Pons (tissue), 1 donor: ENCODE results near the gene AP2M1.
A peak's percentile ranks its signal among the peaks of the same experiment; 100 is the strongest.
"Not testable (repeated sequence)": the region's sequence is repeated elsewhere in the genome, so short reads cannot be mapped to it uniquely, and the experiment has no call there.

Experiments
- DNase-seq: peaks from one replicate; pipeline ENCODE4 v3.0.0-alpha.2; 2016; ENCODE audit warnings: low spot score

AP2M1 gene

DNA sequence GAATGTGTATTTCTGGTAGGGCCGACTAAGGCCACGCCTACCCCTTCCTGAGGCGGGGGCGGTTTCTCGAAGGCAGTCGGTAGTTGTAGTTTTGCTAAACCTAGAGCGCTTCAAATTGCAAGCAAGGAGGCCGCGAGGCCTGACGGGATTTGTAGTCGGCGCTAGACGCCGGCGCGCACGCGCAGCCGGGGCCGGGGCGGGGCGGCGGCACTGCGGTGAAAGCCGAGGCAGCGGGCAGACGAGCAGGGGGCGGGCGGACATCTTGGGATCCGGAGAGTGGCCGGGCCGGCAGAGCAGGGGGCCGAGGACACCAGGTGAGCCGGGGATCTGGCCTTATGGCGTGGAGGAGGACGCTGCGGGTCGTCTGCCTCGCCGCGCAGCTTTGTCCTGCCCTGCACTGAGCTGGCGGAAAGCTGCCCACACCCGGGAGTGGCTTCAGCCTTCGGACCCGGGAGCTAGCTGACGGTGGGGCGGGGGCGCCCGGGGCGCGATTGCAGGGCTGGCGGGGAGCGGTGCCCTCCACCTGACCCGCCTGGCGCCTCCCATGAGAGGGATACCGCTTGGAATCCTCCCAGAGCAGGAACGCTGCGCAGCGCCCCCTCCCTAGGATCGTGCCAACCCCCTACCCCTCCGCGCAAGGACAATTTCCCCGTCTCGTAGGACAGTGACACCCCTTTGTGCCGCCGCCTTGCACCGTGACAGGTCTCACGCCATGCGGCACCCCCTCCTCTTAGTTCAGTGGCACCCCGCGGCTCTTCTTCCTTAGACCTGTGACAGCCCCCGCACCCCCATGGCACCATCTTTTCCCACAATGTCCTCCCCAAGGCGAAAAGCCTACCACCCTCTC is at the start of gene AP2M1:
Gene AP2M1 (plus strand): TSS at position 210 of the 847 bp plus-strand sequence. CDS start 2,139 bp downstream, outside the sequence.
- peak; percentile 99 for DNase-seq

DNA sequence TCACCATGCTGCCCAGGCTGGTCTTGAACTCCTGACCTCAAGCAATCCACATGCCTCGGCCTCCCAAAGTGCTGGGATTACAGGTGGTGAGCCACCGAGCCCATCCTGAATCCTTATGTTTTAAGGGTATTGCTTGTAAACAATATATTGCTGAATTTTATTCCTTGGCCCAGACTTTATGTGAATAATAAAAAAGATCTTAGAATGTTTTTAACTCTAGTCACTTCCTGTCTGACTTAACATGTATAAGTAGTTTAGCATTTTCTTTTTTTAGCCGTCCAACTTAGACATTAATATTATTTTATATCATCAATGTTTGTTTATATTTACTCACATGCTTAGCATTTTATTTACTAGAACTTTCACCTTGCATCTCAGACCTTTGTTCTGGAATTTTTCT is 48.6 kb upstream of the AP2M1 start:
- DNase-seq: no peak

DNA sequence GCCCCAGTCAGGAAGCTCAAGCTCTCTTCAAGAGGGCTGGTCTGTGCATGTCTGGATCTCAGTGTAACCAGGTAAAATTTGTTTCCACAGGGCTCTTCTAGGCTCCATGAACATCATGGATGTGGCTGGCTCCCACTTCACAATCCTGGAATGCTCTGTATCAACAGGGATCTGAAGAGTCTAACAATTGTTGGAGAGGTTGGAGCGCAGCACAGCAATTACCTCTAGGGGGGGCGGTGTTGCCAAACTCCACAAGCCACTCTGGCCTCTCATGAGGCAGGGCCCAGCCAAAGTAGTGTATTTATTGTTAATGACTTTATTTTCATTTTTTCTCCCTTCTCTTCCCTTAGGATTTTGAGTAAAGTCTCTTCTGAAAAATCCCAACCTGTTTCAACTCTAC is 45.6 kb upstream of the AP2M1 start:
- DNase-seq: no peak

DNA sequence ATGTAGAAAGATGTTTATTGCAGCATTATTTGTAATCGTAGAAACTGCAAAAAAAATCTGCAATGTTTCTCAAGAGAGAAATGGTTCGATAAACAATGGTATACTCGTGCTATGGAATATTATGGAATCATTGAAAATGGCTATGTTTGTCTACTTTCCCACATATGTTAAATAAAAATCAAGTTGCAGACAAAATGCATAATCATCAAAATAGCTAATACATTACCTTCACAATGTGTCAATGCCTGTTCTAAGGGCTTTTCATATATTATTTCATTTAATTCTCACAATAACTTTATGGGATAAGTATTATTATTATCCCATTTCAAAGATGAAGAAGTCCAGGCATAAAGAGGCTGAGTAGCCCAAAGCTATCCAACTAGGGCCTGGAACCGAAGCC is 41.7 kb upstream of the AP2M1 start:
- DNase-seq: no peak

DNA sequence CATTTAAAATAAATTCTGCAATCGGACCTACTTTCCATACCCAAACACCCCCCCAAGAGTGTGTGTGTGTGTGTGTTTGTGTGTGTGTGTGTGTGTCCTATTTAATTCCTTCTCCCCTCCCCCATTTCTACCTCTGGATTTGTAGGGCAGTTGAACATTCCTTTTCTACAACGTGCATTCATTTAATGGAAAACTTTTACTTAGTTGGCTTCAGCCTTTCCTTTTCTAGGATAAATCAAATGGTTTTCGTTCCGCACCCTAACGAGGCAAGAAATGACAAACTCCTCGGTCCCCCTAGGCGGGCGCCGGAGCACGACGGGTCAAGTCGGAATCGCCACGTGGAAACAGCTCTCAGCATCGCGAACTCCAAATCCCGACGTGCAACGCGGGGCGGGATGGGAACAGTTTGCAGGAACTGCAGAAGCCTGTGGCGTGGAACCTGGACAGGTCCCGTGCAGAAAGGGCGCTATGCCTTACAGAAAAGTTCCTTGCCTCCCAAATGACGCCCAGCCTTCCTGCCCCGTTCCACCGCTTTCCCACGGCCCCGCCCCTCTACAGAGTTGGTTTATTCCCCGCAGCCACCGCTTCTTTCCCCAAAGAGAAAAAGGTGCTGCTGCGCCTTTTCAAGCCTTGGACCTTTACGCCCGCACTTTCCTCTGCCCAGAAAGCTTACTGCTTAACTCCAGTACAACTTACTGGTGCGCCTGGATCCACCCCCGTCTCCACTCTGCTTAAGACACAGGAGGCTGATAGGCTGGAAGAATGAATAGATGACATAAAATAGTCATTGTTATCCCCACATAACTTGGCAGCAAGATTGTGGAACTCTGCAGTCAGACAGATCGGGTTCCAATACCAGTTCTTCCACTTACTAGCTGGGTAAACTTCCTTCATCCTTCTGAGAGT is 40.6 kb upstream of the AP2M1 start:
- peak; percentile 83 for DNase-seq

DNA sequence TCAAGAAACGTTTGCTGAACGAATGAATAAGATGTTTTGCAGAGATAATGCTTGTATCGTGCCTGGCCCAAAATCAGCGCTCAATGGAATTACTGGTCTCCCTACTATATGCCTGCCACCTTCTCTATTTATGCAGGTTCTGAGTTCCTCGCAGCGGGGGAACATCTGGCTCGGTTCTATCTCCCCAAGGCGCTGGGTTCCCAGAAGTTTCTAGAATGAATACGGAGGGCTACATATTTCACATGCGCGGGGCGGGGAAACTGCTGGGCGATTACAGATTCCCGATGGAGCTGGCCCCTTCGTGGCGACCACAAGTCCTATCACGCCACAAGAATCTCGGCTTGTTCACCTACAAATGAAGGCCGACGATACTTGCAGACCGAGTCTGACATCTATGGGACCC is 39.9 kb upstream of the AP2M1 start:
- peak; percentile 74 for DNase-seq

DNA sequence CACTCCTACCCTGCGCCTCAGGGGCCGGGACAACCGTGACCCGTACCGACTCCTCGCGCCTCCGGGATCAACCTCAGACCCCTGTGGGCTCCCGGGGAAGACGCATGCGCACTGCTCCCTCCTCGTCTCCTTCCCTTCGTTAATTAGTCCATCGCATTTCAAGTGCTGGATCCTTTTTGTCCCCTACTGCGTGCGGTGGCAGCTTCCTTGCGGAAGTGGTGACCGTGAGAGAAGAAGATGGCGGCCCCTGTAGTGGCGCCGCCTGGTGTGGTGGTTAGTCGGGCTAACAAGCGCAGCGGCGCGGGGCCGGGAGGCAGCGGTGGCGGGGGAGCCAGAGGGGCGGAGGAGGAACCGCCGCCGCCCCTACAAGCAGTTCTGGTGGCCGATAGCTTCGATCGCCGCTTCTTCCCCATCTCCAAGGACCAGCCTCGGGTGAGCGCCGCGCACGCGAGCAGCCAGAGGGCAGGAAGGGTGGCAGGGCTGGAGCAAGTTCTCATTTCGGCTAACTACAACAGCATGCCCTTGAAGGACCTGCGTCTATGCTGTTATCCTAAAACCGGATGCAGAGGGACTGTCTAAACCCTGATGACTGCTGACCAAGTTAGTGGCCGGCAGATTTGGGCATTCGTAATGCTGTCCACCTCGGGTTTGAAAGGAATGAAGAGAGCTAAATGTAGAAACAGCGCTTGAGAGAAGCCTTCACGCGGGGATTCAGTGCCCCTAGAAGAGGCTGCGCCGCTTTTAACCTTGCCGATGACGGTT is 39.3 kb upstream of the AP2M1 start, which contains the start of gene EIF2B5:
Gene EIF2B5 (plus strand): TSS at position 210 of the 762 bp plus-strand sequence. CDS start 28 bp downstream, at position 238.
- peak; percentile 97 for DNase-seq

DNA sequence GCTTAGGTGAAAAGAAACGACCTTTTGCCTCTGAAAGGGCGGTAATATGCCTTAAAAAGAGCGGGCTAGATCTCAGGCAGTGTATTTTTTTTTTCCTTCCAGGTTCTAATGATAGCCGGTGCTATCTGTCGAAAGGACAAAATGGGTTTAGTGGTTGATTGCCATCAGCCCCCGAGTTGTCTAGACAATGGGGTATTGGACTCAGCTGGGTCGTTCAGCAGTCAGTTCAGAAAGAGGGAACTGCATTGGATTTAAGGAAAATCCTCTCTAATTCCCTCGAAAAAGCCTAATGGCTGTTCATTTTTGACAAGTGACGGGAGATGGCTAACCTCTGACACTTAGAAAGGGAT is 38.8 kb upstream of the AP2M1 start:
- peak; percentile 25 for DNase-seq

DNA sequence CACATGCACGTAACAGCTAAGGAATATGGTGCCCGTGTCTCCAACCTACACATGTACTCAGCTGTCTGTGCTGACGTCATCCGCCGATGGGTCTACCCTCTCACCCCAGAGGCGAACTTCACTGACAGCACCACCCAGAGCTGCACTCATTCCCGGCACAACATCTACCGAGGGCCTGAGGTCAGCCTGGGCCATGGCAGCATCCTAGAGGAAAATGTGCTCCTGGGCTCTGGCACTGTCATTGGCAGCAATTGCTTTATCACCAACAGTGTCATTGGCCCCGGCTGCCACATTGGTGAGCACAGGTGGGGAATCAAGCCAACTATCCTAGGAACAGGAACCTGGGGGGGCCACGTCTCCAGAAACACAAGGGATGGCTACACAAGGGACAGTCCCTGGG is 34.2 kb upstream of the AP2M1 start:
- DNase-seq: no peak

DNA sequence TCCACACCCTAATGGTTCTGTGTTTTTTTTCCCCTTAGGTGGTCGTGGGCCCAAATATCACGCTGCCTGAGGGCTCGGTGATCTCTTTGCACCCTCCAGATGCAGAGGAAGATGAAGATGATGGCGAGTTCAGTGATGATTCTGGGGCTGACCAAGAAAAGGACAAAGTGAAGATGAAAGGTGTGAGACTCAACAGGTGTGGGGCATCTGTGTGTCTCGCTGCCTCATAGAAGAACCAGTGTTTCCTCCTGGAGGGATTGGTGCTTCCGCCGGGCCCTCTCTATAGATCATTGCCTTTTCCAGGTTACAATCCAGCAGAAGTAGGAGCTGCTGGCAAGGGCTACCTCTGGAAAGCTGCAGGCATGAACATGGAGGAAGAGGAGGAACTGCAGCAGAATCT is 32.5 kb upstream of the AP2M1 start:
- no peak for DNase-seq

DNA sequence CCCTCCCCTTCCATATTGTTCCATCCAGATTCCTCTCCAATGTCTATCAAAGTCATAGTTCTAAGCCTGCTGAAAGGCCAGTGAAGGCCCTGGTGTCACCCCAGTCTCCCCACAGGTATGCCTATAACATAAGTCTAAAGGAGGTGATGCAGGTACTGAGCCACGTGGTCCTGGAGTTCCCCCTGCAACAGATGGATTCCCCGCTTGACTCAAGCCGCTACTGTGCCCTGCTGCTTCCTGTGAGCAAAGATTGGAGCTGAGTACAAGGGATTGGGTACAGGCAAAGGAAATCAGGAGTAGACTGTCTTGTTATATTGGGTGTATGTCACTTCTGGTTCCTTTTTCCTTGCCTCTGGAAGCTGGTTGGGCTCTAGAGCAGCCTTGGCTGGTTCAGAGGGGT is 31.3 kb upstream of the AP2M1 start:
- no peak for DNase-seq

DNA sequence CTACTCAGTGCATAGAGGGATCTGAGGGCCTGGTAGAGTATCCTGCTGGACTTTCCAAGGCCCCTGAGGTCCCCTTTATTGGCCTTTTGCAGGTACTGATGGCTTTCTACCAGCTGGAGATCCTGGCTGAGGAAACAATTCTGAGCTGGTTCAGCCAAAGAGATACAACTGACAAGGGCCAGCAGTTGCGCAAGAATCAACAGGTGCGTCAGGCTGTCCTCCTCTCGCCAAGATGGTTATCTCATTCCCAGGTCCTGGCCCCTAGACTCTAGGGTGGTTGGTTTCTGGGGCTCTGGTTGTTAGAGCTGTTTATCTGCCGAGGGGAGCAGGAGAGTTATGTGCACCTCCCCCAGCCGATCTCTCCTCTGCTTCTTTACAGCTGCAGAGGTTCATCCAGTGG is 30.1 kb upstream of the AP2M1 start:
- DNase-seq: no peak

DNA sequence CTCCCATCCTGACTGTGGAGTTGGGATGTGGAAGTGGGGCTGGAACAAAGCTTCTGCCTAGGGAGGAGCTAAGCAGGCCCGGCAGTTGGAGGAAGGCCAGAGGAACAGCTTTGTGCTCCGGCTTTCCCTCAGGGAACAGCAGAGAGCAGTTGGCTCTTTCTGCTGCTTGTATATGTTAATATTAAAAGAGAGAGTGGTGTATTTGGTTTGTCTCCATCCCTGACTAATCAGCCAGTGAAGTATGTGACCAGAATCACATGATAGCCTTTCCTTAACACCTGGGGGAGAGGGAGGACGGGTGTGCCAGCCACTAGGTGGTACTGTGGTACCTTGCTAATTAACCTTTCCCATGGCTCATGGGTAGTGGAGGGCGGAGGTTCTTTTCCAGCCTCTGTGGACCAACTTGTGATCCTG is 29.5 kb upstream of the AP2M1 start:
- DNase-seq: no peak

DNA sequence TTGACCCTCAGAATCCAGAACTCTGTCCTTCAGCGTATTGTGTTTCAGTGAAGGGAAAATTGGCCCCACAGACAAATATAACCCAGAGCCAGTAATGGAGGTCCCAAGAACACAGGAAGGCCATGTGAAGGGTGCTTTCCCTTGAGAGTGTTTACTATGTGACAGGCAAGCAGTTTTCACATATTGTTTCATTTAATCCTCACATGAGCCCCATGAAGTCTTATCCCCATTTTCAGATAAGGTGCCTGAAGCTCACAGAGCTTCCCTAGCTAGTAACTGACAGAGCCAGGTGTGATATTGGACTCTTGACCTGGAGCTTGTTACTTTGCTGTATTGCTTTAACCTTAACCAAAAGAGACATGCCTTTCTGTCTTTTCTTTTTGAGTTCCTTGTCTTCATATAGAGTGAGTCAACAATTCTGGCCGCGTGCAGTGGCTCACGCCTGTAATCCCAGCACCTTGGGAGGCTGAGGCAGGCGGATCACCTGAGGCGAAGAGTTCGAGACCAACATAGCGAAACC is 28.8 kb upstream of the AP2M1 start:
- no peak for DNase-seq

DNA sequence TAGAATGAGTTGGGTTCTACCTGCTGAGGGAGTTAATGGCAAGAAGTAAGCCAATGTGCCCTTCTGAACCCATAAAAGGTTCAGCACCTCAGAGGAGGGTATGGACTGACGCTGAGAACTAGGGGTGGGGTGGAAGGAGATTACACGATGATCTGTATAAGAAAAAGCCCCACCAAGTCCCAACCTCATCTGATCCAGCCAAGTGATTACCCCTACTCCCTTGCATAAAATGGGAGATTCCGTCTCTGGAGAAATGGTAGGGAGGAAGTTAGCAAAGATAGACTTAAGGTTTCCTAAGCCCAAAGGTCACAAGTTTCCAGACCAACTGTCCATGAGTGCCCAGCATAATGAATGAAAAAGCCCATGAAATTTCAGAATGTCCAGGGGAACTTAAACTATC is 26.6 kb upstream of the AP2M1 start:
- DNase-seq: no peak

DNA sequence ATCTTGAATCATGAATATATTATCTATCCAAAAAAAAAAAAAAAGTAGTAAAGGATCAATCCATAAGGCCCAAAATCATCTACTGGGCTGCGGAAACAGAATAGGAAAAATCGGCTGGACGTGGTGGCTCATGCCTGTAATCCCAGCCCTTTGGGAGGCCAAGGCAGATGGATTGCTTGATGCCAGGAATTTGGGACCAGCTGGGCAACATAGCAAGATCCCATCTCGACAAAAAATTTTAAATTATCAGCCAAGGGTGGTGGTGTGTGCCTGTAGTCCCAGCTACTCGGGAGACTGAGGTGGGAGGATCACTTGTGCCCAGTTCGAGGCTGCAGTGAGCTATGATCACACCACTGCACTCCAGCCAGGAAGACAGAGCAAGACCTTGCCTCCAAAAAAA is 25.5 kb upstream of the AP2M1 start:
- DNase-seq: no peak

DNA sequence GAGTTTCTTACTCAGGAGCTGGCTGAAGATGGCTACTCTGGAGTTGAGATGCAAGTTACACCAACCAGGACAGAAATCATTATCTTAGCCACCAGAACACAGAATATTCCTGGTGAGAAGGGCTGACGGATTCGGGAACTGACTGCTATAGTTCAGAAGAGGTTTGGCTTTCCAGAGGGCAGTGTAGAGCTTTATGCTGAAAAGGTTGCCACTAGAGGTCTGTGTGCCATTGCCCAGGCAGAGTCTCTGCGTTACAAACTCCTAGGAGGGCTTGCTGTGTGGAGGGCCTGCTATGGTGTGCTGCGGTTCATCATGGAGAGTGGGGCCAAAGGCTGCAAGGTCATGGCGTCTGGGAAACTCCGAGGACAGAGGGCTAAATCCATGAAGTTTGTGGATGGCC is 24.9 kb upstream of the AP2M1 start:
- DNase-seq: not testable (repeated sequence)

DNA sequence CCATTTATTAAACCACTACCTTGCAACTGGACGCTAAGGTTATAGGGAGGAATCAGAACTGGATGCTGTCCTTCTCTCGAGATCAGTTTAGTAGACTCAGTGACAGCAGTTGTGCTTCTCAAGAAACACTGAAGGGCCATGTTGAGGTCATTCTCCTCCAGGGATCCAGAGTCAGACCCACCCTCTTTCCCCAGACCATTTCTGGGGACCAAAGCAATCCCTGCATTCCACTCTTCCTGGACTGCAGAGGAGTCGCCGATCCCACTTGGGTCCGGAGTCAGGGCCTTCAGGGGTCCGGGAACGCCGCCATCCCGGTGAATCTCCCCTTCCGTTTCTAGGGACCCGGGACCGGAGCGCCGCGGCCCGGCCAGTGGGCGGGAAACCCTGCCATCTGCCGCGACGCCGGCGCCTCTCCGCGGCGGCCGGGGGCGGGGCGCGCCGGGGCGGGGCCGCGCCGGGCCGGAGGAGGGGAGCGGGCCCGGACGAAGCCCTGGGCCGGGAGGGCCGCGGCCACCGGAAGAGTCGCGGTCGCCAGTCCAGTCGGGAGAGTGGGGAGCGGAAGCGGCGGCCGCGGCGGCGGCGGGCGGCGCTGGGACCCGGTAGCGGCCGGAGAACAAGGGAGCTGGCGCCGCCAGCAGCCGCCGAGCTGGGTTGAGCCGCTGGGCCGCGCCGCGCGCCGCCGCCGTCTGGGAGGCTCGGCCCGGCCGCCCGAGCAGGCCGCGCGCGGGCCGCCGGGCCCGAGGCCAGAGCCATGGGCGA is 19.6 kb upstream of the AP2M1 start, which contains the start of gene DVL3:
Gene DVL3 (plus strand): TSS at position 493 of the 759 bp plus-strand sequence. CDS start 259 bp downstream, at position 752.
- peak; percentile 49 for DNase-seq

DNA sequence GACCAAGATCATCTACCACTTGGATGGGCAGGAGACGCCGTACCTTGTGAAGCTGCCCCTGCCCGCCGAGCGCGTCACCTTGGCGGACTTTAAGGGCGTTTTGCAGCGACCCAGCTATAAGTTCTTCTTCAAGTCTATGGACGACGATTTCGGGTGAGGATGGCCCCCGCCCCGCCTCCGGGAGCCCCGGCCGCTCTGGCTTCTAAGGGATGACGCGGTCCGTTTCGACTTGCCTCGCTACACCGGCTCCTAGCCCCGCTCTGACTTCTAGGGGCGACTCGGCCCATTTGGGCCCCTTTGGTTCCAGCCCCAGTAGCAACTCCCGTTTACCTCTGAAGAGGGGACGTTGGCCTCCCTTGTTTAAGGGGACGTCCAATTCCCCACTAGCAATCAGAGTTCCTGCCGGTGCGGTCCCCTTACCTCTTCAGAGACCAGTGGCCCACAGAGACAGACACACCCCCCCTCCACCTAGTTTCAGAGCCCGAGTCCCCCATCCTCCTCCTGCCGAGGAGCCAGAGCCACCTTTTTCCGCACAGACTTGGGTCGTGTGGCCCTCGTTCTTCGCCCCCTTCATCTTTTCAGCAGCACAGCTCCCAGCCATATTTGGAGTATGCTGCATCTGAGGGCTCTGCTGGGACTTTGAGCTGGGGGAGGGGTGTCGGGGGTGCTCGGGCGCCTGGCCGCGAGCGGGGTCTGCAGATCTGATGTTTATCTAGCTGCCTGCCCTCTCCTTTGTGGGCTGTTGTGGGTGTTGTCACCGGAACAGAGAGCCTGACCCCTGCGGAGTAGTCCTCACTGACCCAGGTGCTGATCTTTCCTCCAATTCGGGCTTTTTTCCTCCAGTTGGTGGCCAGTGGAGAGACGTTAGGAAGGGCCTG is 18.8 kb upstream of the AP2M1 start:
- DNase-seq: no peak

DNA sequence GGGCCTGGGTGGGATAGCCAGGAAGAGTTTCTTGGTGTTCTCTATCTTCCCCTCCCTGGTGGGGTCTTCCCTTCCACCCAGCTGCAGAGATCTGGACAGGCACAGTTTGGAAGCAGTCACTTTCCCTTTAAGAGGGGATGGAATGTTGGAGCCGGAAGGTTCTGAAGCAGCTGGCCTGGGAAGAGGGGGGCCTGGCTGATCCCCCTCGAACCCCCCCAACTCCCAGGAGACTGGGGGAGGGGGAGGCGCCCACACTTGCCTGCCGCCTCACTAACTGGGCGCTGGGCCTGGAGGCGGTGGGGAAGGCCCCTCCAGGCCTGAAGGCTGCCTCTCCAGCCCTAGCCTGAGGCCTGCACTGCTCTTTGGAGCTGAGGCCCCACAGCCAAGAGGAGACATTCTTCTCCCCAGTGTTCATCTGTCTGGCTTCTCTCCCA is 18.1 kb upstream of the AP2M1 start:
- peak; percentile 57 for DNase-seq
